GM20431 (cell line): ENCODE results near the gene GFI1B.
"Not testable (repeated sequence)": the region's sequence is repeated elsewhere in the genome, so short reads cannot be mapped to it uniquely, and the experiment has no call there.

ENCODE experiments used
- in situ Hi-C: fragments of 300-500 bp; cut with MseI, MboI; formaldehyde crosslinking; loops from one replicate; pipeline ENCODE4 v1.15.0; 2020; ENCODE audit warnings: low sequenced_read_pairs; ENCODE audit not compliant: unreplicated experiment

GFI1B gene

GRCh38 chr9:132989414-132989996, 11.0 kb downstream of the GFI1B start:
- in situ Hi-C loops, result no loop called here

DNA sequence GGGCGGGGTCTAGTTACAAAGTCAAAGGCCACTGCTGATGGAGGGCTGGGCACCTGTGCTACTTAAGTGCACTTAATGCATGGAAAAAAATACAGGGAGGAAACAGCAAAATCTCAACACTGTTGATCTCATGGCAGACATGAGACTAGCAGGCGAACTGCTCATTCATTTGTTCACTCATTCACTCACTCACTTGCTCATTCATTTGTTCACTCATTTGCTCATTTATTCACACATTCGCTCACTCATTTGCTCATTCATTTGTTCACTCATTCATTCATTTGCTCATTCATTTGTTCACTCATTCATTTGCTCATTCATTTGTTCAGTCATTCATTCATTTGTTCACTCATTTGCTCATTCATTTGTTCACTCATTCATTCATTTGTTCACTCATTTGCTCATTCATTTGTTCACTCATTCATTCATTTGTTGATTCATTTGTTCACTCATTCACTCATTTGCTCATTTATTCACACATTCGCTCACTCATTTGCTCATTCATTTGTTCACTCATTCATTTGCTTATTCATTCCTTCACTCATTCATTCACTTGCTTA, 11.6 kb downstream of the GFI1B start:
- in situ Hi-C loops, result not testable (repeated sequence)

DNA sequence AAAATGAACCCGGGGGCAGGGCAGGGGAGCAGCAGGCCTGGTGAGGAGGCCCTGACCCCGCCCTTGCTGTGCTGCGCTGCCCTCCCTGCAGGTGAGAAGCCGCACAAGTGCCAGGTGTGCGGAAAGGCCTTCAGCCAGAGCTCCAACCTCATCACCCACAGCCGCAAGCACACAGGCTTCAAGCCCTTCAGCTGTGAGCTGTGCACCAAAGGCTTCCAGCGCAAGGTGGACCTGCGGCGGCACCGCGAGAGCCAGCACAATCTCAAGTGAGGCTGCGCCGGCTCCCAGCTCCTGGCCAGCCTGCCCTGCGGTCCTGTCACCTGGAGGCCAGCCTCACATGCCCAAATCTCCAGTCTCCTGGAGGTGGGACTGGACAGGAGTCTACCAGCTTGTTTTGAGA, 12.3 kb downstream of the GFI1B start:
- in situ Hi-C loops, result no loop called here

DNA sequence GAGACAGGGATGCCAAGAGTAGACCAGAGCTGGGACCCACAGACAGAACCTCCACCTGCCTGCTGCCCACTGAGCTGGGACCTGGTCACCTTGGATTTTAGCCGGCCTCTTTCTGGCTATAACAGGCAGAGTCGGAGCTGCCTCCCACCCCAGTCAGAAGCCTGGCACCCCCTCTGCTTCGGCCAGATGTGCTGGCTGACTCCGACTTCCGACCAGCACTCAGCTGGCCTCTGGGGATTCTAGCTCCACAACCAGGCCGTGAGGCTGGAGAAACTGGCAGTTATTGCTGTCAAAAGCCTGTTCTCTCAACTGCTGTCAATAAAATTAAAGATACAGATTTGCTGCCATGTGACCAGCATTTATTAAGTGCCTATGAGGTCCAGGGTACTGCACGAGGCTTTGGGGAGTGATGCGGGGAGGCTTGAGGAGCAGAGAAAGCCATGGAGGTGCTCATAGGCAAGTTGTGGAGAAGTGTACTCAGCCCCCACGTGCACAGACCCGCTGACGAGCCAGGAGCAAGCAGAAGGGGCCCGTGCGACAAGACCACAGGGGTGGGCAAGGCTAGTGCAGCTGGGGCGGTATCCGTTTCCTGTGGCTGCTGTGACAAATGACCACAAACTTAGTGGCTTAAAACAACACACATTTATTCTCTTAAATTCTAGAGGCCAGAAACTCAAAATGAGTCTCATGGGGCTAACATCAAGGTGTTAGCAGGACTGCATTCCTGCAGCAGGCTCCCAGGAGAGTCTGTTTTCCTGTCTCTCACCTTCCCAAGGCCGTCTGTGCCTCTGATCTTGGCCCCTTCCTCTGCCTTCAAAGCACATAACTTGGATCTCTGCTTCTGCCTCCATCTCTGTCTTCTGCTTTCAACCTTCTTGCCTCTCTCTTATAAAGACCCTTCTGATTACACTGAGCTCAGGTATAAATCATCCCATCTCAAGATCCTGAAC, 13.1 kb downstream of the GFI1B start:
- in situ Hi-C loops, result no loop called here

DNA sequence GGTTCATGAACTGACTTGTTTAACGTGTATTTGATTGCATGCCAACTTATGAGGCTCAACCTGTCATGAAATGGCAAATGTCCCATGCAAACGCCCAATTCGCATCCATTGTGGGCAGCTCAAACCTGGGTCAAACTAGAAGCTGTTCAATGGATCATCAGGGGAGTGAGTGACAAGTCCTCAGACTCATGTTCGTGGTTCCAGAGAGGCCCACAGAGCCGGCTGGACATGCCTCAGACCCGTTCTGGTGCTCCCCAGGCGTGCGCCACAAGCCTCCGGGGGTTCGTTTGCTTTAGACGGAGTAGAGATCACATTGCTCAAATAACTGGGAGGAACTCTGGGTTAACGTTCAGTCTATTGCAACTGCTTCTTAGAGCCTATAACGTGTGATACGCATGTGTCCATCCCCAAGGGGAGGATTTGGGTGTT, 15.0 kb downstream of the GFI1B start:
- in situ Hi-C loops, result no loop called here

- in situ Hi-C loops, result no loop called here
Observed at GRCh38 chr9:132994410-132995120, 16.1 kb downstream of the GFI1B start.

DNA sequence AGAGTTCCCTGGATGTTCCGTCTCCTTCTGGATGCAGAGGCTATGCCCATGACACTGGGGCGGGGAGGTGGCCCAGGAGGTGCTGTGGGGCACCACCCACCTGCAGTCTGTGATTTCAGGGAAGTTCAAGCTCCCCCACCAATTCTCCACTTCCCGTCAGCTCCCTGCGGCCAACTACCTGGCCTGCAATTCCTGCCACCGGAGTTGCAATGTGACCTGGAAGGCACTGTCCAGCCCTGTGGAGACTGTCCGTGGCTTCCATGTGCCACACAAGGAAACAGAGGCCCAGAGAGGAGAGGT, 16.6 kb downstream of the GFI1B start:
- in situ Hi-C loops, result no loop called here

DNA sequence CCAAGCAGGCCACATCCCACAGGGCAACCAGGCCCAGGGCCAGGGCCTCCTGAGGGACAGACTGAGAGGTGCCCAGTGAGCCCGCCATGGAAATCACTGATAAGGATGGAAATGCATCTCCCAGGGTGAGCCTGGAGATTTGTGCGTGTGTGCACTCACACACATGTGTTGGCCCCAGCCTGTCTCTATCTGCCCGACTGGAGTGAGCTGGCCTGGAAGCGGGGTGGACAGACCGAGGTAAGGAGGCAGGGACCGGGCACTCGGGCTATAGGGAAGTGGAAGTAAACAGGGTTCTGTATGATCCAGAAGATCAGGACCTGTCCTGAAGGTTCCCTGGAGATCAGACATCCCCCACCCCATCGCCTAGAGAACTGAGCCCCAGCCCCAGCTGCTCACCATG, 17.4 kb downstream of the GFI1B start:
- in situ Hi-C loops, result no loop called here

DNA sequence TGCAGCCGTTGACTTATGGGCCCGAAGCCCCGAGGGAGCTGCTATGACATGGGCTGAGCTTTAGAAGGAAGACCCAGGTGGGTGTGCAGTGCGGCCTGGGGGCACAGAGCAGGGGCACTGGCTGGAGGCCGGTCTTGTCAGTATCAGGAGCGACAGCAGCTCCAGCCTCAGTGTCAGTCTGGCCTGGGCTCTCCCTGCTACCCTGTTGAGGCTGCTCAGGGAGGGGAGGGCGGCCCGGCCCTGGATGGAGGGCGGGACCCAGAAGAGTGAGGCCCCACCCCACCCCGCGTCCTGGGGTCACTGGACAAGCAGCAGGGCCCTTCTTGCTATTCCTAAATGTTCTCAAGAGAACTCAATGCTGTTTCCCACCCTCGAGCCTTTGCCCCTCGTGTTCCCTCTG, 18.0 kb downstream of the GFI1B start:
- in situ Hi-C loops, result no loop called here

- in situ Hi-C loops, result no loop called here
Observed at GRCh38 chr9:132997591-132997990, 19.1 kb downstream of the GFI1B start.

DNA sequence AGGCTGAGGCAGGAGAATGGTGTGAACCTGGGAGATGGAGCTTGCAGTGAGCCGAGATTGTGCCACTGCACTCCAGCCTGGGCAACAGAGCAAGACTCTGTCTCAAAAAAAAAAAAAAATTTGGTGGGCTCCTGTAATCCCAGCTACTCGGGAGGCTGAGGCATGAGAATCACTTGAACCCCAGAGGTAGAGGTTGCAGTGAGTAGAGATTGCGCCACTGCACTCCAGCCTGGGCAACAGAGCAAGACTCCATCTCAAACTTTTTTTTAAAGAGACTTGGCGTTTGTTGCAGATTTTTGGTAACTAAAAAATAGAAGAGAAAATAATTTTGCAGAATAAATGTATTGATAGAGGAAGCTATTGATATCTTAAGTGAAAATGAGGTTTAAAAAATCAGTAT, 19.7 kb downstream of the GFI1B start:
- in situ Hi-C loops, result not testable (repeated sequence)

DNA sequence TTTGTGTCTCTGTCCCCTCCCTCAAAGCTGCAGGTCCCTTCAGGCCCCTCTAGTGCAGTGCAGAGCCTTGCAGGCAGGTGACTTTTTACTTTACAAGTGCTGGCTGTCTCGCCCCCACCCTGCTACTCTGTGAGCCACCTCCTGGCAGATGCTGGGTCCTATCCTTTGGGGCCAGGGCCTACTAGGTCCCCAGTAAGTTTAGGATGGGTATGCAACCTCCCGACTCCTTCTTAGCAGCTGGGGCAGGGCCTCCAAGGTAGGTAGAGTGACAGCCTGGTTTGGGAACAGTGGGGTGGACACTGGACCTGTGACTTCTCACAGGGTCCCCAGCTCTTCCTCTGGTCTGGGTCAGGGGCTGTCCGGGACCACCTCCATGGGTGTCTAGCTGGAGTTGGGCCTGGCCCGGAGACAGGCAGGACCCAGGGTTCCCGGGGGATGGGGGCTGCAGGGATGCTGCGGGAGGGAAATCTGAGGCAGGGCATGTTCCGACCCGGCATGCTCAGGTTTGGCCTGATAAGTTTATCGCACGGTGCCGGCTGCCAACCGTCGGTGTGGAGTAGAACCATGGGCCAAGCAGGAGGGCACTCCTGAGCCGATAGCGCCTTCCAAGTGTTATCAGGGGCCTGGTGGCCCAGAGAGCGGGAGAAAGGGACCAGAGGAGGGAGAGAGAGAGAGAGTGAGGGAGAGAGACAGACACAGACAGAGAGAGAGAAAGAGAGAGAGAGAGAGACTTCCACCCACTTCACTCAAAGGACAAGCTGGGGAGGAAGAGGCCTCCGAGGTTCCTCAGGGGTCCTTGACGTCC, 20.5 kb downstream of the GFI1B start:
- in situ Hi-C loops, result no loop called here

DNA sequence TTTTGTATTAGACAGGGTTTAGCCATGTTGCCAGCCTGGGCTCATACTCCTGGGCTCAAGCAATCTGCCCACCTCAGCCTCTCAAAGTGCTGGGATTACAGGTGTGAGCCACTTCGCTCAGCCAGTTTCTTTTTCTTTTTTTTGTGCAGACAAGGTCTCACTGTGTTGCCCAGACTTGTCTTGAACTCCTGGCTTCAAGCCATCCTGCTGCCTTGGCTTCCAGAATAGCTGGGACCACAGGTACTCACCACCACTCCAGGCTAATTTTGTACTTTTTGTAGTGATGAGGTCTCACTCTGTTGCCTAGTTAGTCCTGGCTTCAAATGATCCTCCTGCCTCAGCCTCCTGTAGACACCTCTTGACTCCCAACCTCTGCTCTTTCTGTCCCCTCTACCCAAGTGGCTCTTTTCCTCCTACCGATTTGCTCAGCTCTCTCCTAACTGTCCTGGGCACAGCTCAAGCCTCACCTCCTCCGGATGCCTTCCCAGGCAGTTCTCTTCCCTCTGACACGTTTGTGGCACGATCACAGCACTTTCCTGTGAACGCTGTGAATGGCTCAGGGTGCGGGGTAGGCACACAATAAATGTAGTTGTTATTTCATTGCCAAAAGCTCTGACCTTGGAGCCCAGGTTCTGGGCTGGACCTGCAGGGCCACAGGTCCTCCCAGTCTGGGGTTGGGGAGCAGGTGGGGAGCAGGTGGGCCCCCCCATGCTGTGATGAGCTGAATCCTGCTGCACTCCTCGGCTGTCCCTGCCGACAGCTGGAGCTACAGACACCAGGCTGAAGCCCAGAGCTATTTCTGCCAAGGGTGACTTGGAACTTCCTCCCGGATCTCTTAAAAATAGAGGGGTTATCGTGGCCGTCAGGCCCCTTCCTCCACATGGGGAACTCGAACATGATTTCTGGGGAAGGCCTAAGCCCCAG, 23.9 kb downstream of the GFI1B start:
- in situ Hi-C loops, result no loop called here

- in situ Hi-C loops, result no loop called here
Observed at GRCh38 chr9:133003071-133003461, 24.6 kb downstream of the GFI1B start.

GRCh38 chr9:133003671-133004090, 25.2 kb downstream of the GFI1B start:
- in situ Hi-C loops, result no loop called here

- in situ Hi-C loops, result no loop called here
Observed at GRCh38 chr9:133004091-133004998, 25.9 kb downstream of the GFI1B start.

GRCh38 chr9:133004999-133005760, 26.7 kb downstream of the GFI1B start:
- in situ Hi-C loops, result no loop called here
